ENCODE measurements around the gene TMEM238. TPM values are rescaled to one million over a fixed set of nuclear protein-coding genes. Genes with fewer than 3 reads are reported as not detected.

TMEM238 gene
- total and polyA plus RNA-seq, 12 donors = 0.13 to 9.3 (median 2.9) TPM; not detected in 2

GRCh38 chr19:55366790-55367189 lies 17.3 kb downstream of the TMEM238 start:
- Histone ChIP-seq H3K27ac (no peak overlapping the region), H3K4me1 (replicated peaks in 1 of 2) (peaks cover 0 to 6% of the 10 kb centered on the region in 2 donors), H3K4me3 (no peak overlapping the region), H3K27me3 (peaks cover 36% of the 10 kb centered on the region), H3K36me3 (replicated peaks in 1 of 2) (no peaks in the 10 kb centered on the region), H3K9me3 (replicated peaks in 1 of 3) (no peaks in the 10 kb centered on the region)
- intact Hi-C loops (cut with DNase I) = no loop called here
- TF ChIP-seq POLR2A (IDR thresholded peaks at IDR 0.05) = no peak
- TF ChIP-seq CTCF (IDR thresholded peaks at IDR 0.05) = no peak
- no peak for DNase-seq
- WGBS, 4 donors = 59 to 94% (median 86%) methylated on average over 3 of the region's 3 CpGs

GRCh38 chr19:55365964-55366363 lies 18.1 kb downstream of the TMEM238 start:
- intact Hi-C loops (cut with DNase I) = no loop called here
- DNase-seq = no peak
- Histone ChIP-seq H3K9me3 (replicated peaks in 1 of 3) (no peaks in the 10 kb centered on the region), H3K4me3 (no peak overlapping the region), H3K27ac (no peak overlapping the region), H3K36me3 (replicated peaks in 1 of 2) (no peaks in the 10 kb centered on the region), H3K4me1 (replicated peaks in 1 of 2) (peaks cover 0 to 6% of the 10 kb centered on the region in 2 donors), H3K27me3 (peaks cover 28% of the 10 kb centered on the region)
- no peak for TF ChIP-seq CTCF (IDR thresholded peaks at IDR 0.05)
- TF ChIP-seq POLR2A (IDR thresholded peaks at IDR 0.05) = no peak
- 58 to 83% (median 78%) methylated on average over 14 to 19 of the region's 19 CpGs for WGBS, 4 donors

GRCh38 chr19:55365245-55365644 lies 18.8 kb downstream of the TMEM238 start:
- WGBS, 4 donors = 79 to 91% (median 85%) methylated on average over 7 to 8 of the region's 8 CpGs
- TF ChIP-seq CTCF (IDR thresholded peaks at IDR 0.05) (no peak), POLR2A (IDR thresholded peaks at IDR 0.05) (no peak)
- intact Hi-C loops (cut with DNase I) = no loop called here

GRCh38 chr19:55362990-55363716 lies 20.9 kb downstream of the TMEM238 start, which contains the start of gene GARIN5B:
TSS of gene GARIN5B (minus strand) at chr19:55363260. CDS start at chr19:55363066, 194 bp downstream.
- no peaks in the 10 kb centered on the region for H3K36me3 ChIP-seq (replicated peaks in 1 of 2)
- H3K27me3 ChIP-seq = peaks cover 4% of the 10 kb centered on the region
- no peak for DNase-seq
- H3K9me3 ChIP-seq (replicated peaks in 1 of 3) = no peaks in the 10 kb centered on the region
- H3K4me3 ChIP-seq = no peak within 1 kb of the TSS
- intact Hi-C loops (cut with DNase I) = no loop called here
- WGBS, 4 donors = 77 to 86% (median 84%) methylated on average over 14 to 27 of the region's 27 CpGs
- no peak within 1 kb of the TSS for H3K27ac ChIP-seq
- TF ChIP-seq CTCF (IDR thresholded peaks at IDR 0.05) = no peak
- TF ChIP-seq POLR2A (IDR thresholded peaks at IDR 0.05) = no peak
- H3K4me1 ChIP-seq (replicated peaks in 1 of 2) = no peaks in the 10 kb centered on the region

More at GRCh38 chr19:55365245-55365644, 18.8 kb downstream of the TMEM238 start:
- H3K4me3 ChIP-seq = no peak overlapping the region
- no peaks in the 10 kb centered on the region for H3K36me3 ChIP-seq (replicated peaks in 1 of 2)
- DNase-seq = no peak
- peaks cover 0 to 6% of the 10 kb centered on the region in 2 donors for H3K4me1 ChIP-seq (replicated peaks in 1 of 2)
- peaks cover 22% of the 10 kb centered on the region for H3K27me3 ChIP-seq
- no peaks in the 10 kb centered on the region for H3K9me3 ChIP-seq (replicated peaks in 1 of 3)
- H3K27ac ChIP-seq = no peak overlapping the region

Data from adrenal gland (tissue), 12 donors.